Panc1 (cell line): ENCODE results near the gene MFGE8. TPM values are rescaled to one million over a fixed set of nuclear protein-coding genes. Genes with fewer than 3 reads are reported as not detected.

ENCODE experiments used
- ATAC-seq: fragments of 200-7000 bp; cut with Tn5 transposase; 2 replicates; pipeline ENCODE4 v1.9.1; 2020; ENCODE audit warnings: mild to moderate bottlenecking, moderate library complexity
- BruUV-seq: library from RNA; stranded (reverse); fragments of 400-500 nt; replicated peaks from 2 replicates; lab custom pipeline; 2021; lab: Mats Ljungman, UMichigan
- CTCF ChIA-PET: fragments of 300-600 bp; sonication (Branson Sonifier 250); formaldehyde crosslinking; loops from one replicate; lab custom pipeline; 2022; ENCODE audit warnings: antibody characterized with exemption; lab: Charles Lee
- POLR2A ChIA-PET: fragments of 300-600 bp; sonication (Branson Sonifier 250); formaldehyde crosslinking; loops from one replicate; lab custom pipeline; 2022; ENCODE audit warnings: antibody characterized with exemption; lab: Charles Lee
- DNase-seq: peaks from one replicate; pipeline ENCODE4 v3.0.0-alpha.2; 2010; ENCODE audit warnings: low read depth, low spot score
- H3K27ac ChIP-seq: 2 replicates; pipeline ENCODE4 v1.5.1; 2011; ENCODE audit warnings: mild to moderate bottlenecking, low read length, inconsistent platforms
- H3K27me3 ChIP-seq: fragments of 200-500 bp; sonication (Bioruptor generic); 2 replicates; pipeline ENCODE4 v1.6.0; 2014; ENCODE audit warnings: low read length, inconsistent platforms; ENCODE audit not compliant: control insufficient read depth, insufficient read depth
- H3K36me3 ChIP-seq: fragments of 200-500 bp; sonication (Bioruptor generic); 2 replicates; pipeline ENCODE4 v1.5.1; 2014; ENCODE audit warnings: inconsistent platforms, mild to moderate bottlenecking, low read length, moderate library complexity; ENCODE audit not compliant: control insufficient read depth, insufficient read depth
- H3K4me1 ChIP-seq: 2 replicates; pipeline ENCODE4 v1.5.1; 2011; ENCODE audit warnings: inconsistent platforms, mild to moderate bottlenecking, low read length, moderate library complexity; ENCODE audit not compliant: control insufficient read depth, insufficient read depth
- H3K4me3 ChIP-seq, 2 experiments: 2 replicates each; pipeline ENCODE4 v1.5.1; 2011 to 2012; ENCODE audit warnings: low read depth in 2 of 2, low read length in 2 of 2, mild to moderate bottlenecking in 2 of 2, inconsistent platforms in 1 of 2, moderate library complexity in 1 of 2
- H3K9me3 ChIP-seq: fragments of 200-500 bp; sonication (Bioruptor generic); 2 replicates; pipeline ENCODE4 v1.5.1; 2014; ENCODE audit warnings: low read depth, mild to moderate bottlenecking, inconsistent platforms, low read length, moderate library complexity; ENCODE audit not compliant: control insufficient read depth, insufficient read depth
- POLR2AphosphoS5 ChIP-seq: IDR thresholded peaks from 2 replicates; pipeline ENCODE4 v1.6.1; 2012; ENCODE audit warnings: mild to moderate bottlenecking, low read depth, low read length, moderate library complexity
- REST ChIP-seq, 2 experiments: IDR thresholded peaks; 2 replicates each; pipeline ENCODE4 v1.6.1; 2011 to 2012; ENCODE audit warnings: low read depth in 2 of 2, control low read depth in 1 of 2, low read length in 1 of 2, mild to moderate bottlenecking in 1 of 2, moderate library complexity in 1 of 2; ENCODE audit not compliant: insufficient read depth in 1 of 2
- SIN3A ChIP-seq: IDR thresholded peaks from 2 replicates; pipeline ENCODE4 v1.6.1; 2012; ENCODE audit warnings: low read depth, mild to moderate bottlenecking, low read length, moderate library complexity, borderline replicate concordance; ENCODE audit not compliant: insufficient read depth
- TCF7L2 ChIP-seq: IDR thresholded peaks from 2 replicates; pipeline ENCODE4 v1.6.1; 2011; ENCODE audit warnings: mild to moderate bottlenecking, low read depth, low read length, inconsistent platforms
- in situ Hi-C: cut with HindIII; loops from 2 replicates; pipeline ENCODE4 v1.10.0; 2016; ENCODE audit warnings: low sequenced_read_pairs, low pct_unique_long_range_greater_than_20kb
- intact Hi-C: fragments of 100-400 bp; cut with micrococcal nuclease; formaldehyde crosslinking; loops from one replicate; pipeline ENCODE4 v1.10.0; 2022; ENCODE audit not compliant: unreplicated experiment
- total RNA-seq: library from RNA; stranded (reverse); gene quantifications from one replicate; pipeline ENCODE4 v1.2.1, GENCODE V29; 2021; ENCODE audit not compliant: unreplicated experiment
- TF ChIP-seq, protein P1 (sequence below): fragments of 450-650 bp; IDR thresholded peaks from 2 replicates; pipeline ENCODE4 v1.5.1; 2017; ENCODE audit warnings: mild to moderate bottlenecking

Gene MFGE8
- total RNA-seq, 1 experiment from 2014 or later, result 1,799 TPM

DNA sequence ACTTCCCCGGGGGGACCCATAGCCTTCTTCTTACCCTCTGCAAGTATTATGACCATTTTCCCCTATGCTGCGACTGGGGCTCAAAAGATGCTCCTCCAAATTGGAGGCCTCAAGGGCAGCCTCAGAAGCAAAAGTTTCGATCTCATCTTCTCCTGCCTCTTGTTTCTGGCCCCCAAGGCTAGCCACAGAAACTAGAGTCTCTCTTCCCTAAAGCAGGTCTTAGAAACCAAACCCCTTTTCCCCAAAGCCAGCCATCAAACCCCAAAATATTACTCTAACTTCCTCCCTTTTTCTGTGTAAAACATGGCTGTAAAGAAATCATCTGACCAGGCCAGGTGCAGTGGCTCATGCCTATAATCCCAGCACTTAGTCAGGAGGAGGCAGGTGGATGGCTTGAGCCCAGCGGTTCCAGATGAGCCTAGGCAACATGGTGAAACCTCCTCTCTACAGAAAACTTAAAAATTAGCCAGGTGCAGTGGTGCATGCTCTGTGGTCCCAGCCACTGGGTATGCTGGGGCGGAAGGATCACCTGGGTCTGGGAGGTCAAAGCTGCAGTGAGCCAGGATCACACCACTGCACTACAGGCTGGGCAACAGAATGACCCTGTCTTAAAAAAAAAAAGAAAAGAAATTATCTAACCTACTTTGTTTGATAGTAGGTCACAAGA, 36.7 kb upstream of the MFGE8 start:
- intact Hi-C loops (no loop called here), in situ Hi-C loops (no loop called here)
- Histone ChIP-seq H3K4me3 (no peak overlapping the region), H3K9me3 (no peaks in the 10 kb centered on the region), H3K36me3 (no peaks in the 10 kb centered on the region), H3K4me1 (peaks cover 8% of the 10 kb centered on the region; the same call in 1 of the 2 replicates), H3K27me3 (no peaks in the 10 kb centered on the region), H3K27ac (peak overlapping the region; percentile 37; the same call in 1 of the 2 replicates)
- BruUV-seq, result no TSS peak
- DNase-seq (no peak), ATAC-seq (no peak)
- TF ChIP-seq REST (IDR thresholded peaks at IDR 0.05; ENCODE audit: insufficient read depth in 1 of 2, low read depth in 2 of 2, low read length in 1 of 2), result no peak
- TF ChIP-seq TCF7L2, result no peak
- TF ChIP-seq POLR2AphosphoS5, result no peak
- ChIA-PET CTCF (interaction anchor here (0.7 kb wide), 1 partner anchor 32 kb away, joined by 3 read pairs; no protein-coding TSS in a partner anchor), POLR2A (no interaction called here)

DNA sequence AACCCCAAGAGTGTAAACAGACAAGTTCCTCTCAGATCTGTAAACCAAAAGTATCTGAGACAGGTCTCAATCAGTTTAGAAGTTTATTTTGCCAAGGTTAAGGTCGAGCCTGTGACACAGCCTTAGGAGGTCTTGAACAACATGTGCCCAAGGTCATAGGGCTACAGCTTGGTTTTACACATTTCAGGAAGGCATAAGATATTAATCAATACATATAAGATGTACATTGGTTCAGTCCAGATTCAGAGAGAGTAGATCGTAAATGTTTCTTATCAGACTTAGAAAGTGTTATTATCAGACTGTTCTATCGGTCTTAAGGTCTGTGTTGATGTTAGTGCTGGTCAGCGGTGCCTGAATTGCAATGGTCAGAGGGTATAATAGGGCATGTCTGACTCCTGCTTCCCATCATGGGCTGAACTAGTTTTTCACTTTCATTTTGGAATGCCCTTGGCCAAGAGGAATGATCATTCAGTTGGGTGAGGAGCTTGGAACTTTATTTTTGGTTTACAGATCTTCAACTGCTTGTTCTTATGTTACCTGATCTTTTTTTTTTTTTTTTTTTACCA, 27.0 kb upstream of the MFGE8 start:
- BruUV-seq, result no TSS peak
- CTCF ChIA-PET, result no interaction called here

More for the DNA sequence above, 27.0 kb upstream of the MFGE8 start:
- intact Hi-C loops (no loop called here), in situ Hi-C loops (no loop called here)
- H3K4me3 ChIP-seq, result no peak overlapping the region
- DNase-seq, result no peak
- ATAC-seq, result peak; percentile 80
- no peaks in the 10 kb centered on the region for H3K9me3 ChIP-seq
- H3K27me3 ChIP-seq, result no peaks in the 10 kb centered on the region
- peak overlapping the region; percentile 62 for H3K27ac ChIP-seq
- H3K4me1 ChIP-seq, result 0 out of 2 replicates have a peak, but pooled peaks cover 3% of the 10 kb centered on the region
- POLR2A ChIA-PET, result interaction anchor here (0.6 kb wide), 1 partner anchor 319 kb away, joined by 7 read pairs; the partner anchor contains the start of gene AEN
- no peaks in the 10 kb centered on the region for H3K36me3 ChIP-seq
- no peak for TF ChIP-seq SIN3A
- TF ChIP-seq, protein P1, sequence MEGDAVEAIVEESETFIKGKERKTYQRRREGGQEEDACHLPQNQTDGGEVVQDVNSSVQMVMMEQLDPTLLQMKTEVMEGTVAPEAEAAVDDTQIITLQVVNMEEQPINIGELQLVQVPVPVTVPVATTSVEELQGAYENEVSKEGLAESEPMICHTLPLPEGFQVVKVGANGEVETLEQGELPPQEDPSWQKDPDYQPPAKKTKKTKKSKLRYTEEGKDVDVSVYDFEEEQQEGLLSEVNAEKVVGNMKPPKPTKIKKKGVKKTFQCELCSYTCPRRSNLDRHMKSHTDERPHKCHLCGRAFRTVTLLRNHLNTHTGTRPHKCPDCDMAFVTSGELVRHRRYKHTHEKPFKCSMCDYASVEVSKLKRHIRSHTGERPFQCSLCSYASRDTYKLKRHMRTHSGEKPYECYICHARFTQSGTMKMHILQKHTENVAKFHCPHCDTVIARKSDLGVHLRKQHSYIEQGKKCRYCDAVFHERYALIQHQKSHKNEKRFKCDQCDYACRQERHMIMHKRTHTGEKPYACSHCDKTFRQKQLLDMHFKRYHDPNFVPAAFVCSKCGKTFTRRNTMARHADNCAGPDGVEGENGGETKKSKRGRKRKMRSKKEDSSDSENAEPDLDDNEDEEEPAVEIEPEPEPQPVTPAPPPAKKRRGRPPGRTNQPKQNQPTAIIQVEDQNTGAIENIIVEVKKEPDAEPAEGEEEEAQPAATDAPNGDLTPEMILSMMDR, result no peak
